ENCODE measurements around the gene CAPZA3. TPM values are rescaled to one million over a fixed set of nuclear protein-coding genes. Genes with fewer than 3 reads are reported as not detected.

The CAPZA3 gene
- total and polyA plus RNA-seq, 2 experiments from 2014 or later = not detected

GRCh38 chr12:18731156-18731555, 6.8 kb upstream of the CAPZA3 start (continued):
- TF ChIP-seq, protein P1, sequence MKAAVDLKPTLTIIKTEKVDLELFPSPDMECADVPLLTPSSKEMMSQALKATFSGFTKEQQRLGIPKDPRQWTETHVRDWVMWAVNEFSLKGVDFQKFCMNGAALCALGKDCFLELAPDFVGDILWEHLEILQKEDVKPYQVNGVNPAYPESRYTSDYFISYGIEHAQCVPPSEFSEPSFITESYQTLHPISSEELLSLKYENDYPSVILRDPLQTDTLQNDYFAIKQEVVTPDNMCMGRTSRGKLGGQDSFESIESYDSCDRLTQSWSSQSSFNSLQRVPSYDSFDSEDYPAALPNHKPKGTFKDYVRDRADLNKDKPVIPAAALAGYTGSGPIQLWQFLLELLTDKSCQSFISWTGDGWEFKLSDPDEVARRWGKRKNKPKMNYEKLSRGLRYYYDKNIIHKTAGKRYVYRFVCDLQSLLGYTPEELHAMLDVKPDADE (IDR thresholded peaks at IDR 0.05) = no peak
- no peak for TF ChIP-seq ZNF331 (CRISPR knock-in tag; IDR thresholded peaks at IDR 0.05; ENCODE audit: low read depth)
- TF ChIP-seq EZH2phosphoT487 (IDR thresholded peaks at IDR 0.05; ENCODE audit: unreplicated experiment) = no peak
- TF ChIP-seq STAT1 (IDR thresholded peaks at IDR 0.05; ENCODE audit: unreplicated experiment) = no peak

- Histone ChIP-seq H3K4me1 (ENCODE audit: insufficient read depth) (peaks cover 35% of the 10 kb centered on the region), H3K9me2 (ENCODE audit: insufficient read depth) (no peaks in the 10 kb centered on the region), H3K36me3 (ENCODE audit: insufficient read depth) (no peaks in the 10 kb centered on the region), H4K20me1 (replicated peaks; ENCODE audit: insufficient read depth) (no peaks in the 10 kb centered on the region), H3K4me2 (no peak overlapping the region), H3F3A (replicated peaks; ENCODE audit: low read depth) (no peaks in the 10 kb centered on the region), H3K4me3 (no peak overlapping the region), H3K27ac (ENCODE audit: low read depth) (peak overlapping the region; percentile 32; the same call in 1 of the 2 replicates), H2AFZ (no peak overlapping the region), H3K79me2 (replicated peaks; ENCODE audit: insufficient read depth) (no peaks in the 10 kb centered on the region), H3K27me3 (ENCODE audit: insufficient read depth) (no peaks in the 10 kb centered on the region)
- Mint-ChIP-seq H3K36me3 (ENCODE audit: low read depth) (no peaks in the 10 kb centered on the region), H3K4me1 (peaks cover 44% of the 10 kb centered on the region), H3K9me3 (no peaks in the 10 kb centered on the region), H3K27ac (no peak overlapping the region), H3K27me3 (ENCODE audit: insufficient read depth, low read depth, poor library complexity) (no peaks in the 10 kb centered on the region), H3K4me3 (no peak overlapping the region)
- peak; percentile 14; the same call in 1 of the 3 replicates for ATAC-seq
- peak; percentile 35 for DNase-seq (ENCODE audit: low spot score)
- TF ChIP-seq JUNB (IDR thresholded peaks at IDR 0.05; ENCODE audit: unreplicated experiment) = no peak
- TF ChIP-seq, protein P2, sequence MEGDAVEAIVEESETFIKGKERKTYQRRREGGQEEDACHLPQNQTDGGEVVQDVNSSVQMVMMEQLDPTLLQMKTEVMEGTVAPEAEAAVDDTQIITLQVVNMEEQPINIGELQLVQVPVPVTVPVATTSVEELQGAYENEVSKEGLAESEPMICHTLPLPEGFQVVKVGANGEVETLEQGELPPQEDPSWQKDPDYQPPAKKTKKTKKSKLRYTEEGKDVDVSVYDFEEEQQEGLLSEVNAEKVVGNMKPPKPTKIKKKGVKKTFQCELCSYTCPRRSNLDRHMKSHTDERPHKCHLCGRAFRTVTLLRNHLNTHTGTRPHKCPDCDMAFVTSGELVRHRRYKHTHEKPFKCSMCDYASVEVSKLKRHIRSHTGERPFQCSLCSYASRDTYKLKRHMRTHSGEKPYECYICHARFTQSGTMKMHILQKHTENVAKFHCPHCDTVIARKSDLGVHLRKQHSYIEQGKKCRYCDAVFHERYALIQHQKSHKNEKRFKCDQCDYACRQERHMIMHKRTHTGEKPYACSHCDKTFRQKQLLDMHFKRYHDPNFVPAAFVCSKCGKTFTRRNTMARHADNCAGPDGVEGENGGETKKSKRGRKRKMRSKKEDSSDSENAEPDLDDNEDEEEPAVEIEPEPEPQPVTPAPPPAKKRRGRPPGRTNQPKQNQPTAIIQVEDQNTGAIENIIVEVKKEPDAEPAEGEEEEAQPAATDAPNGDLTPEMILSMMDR (conservative IDR thresholded peaks at IDR 0.05; ENCODE audit: low read depth in 2 of 2) = no peak
- no peak for TF ChIP-seq POLR2AphosphoS5 (IDR thresholded peaks at IDR 0.05; ENCODE audit: low read depth)
- no peak for TF ChIP-seq NANOG (IDR thresholded peaks at IDR 0.05; ENCODE audit: borderline replicate concordance)
- TF ChIP-seq, protein P3, sequence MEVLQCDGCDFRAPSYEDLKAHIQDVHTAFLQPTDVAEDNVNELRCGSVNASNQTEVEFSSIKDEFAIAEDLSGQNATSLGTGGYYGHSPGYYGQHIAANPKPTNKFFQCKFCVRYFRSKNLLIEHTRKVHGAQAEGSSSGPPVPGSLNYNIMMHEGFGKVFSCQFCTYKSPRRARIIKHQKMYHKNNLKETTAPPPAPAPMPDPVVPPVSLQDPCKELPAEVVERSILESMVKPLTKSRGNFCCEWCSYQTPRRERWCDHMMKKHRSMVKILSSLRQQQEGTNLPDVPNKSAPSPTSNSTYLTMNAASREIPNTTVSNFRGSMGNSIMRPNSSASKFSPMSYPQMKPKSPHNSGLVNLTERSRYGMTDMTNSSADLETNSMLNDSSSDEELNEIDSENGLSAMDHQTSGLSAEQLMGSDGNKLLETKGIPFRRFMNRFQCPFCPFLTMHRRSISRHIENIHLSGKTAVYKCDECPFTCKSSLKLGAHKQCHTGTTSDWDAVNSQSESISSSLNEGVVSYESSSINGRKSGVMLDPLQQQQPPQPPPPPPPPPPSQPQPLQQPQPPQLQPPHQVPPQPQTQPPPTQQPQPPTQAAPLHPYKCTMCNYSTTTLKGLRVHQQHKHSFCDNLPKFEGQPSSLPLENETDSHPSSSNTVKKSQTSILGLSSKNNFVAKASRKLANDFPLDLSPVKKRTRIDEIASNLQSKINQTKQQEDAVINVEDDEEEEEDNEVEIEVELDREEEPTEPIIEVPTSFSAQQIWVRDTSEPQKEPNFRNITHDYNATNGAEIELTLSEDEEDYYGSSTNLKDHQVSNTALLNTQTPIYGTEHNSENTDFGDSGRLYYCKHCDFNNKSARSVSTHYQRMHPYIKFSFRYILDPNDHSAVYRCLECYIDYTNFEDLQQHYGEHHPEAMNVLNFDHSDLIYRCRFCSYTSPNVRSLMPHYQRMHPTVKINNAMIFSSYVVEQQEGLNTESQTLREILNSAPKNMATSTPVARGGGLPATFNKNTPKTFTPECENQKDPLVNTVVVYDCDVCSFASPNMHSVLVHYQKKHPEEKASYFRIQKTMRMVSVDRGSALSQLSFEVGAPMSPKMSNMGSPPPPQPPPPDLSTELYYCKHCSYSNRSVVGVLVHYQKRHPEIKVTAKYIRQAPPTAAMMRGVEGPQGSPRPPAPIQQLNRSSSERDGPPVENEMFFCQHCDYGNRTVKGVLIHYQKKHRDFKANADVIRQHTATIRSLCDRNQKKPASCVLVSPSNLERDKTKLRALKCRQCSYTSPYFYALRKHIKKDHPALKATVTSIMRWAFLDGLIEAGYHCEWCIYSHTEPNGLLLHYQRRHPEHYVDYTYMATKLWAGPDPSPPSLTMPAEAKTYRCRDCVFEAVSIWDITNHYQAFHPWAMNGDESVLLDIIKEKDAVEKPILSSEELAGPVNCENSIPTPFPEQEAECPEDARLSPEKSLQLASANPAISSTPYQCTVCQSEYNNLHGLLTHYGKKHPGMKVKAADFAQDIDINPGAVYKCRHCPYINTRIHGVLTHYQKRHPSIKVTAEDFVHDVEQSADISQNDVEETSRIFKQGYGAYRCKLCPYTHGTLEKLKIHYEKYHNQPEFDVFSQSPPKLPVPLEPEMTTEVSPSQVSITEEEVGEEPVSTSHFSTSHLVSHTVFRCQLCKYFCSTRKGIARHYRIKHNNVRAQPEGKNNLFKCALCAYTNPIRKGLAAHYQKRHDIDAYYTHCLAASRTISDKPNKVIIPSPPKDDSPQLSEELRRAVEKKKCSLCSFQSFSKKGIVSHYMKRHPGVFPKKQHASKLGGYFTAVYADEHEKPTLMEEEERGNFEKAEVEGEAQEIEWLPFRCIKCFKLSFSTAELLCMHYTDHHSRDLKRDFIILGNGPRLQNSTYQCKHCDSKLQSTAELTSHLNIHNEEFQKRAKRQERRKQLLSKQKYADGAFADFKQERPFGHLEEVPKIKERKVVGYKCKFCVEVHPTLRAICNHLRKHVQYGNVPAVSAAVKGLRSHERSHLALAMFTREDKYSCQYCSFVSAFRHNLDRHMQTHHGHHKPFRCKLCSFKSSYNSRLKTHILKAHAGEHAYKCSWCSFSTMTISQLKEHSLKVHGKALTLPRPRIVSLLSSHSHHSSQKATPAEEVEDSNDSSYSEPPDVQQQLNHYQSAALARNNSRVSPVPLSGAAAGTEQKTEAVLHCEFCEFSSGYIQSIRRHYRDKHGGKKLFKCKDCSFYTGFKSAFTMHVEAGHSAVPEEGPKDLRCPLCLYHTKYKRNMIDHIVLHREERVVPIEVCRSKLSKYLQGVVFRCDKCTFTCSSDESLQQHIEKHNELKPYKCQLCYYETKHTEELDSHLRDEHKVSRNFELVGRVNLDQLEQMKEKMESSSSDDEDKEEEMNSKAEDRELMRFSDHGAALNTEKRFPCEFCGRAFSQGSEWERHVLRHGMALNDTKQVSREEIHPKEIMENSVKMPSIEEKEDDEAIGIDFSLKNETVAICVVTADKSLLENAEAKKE (CRISPR knock-in tag; IDR thresholded peaks at IDR 0.05) = no peak
- no peak for TF ChIP-seq ZNF331 (CRISPR knock-in tag; IDR thresholded peaks at IDR 0.05; ENCODE audit: low read depth)
- no peak for TF ChIP-seq EZH2phosphoT487 (IDR thresholded peaks at IDR 0.05; ENCODE audit: unreplicated experiment)
- no peak for TF ChIP-seq EZH2 (IDR thresholded peaks at IDR 0.05; ENCODE audit: low read depth, unreplicated experiment)
- TF ChIP-seq, protein P1 (IDR thresholded peaks at IDR 0.05) = no peak
- no peak for TF ChIP-seq CREB1 (CRISPR knock-in tag; IDR thresholded peaks at IDR 0.05; ENCODE audit: low read depth)
These were observed 10.0 kb downstream of the CAPZA3 start for GRCh38 chr12:18747895-18748294.
